GM12872 (cell line): Measurements from ENCODE around the gene CAMTA1.

Experiments
- CTCF ChIP-seq: IDR thresholded peaks from 3 replicates; pipeline ENCODE4 v1.5.1; 2011; ENCODE audit warnings: low read depth, mild to moderate bottlenecking, low read length, moderate library complexity; ENCODE audit not compliant: insufficient read depth

Gene CAMTA1

DNA sequence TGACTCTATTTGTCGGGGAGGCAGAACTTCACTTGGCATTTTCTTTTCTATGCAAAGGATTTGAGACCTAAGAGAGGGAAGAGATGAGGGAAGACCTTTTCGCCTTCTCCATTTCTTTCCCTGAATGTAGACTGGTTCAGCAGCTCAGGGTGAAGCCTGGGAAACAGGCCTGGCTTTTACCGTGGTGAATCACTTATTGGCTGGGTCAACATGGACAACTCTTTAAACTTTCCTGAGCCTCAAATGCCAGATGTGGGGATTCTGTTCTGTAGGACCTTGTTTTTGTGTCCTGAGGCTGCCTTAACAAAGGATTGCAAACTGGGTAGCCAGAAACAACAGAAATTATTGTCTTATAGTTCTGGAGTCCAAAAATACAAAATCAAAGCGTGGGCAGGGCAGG is 530.1 kb downstream of the CAMTA1 start:
- TF ChIP-seq CTCF, result no peak

DNA sequence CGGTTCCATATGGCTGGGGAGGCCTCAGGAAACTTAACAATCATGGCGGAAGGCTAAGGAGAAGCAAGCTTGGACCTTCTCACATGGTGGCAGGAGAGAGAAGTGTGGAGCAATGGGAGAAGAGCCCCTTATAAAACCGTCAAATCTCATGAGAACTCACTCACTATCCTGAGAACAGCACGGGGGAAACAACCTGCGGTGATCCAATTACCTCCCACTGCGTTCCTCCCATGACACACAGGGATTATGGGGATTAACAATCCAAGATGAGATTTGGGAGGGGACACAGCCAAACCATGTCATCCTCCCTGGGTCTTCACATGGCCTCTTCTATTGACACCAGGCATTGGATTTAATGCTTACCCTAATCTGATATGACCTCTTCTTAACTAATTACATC is 530.7 kb downstream of the CAMTA1 start:
- TF ChIP-seq CTCF, result no peak

DNA sequence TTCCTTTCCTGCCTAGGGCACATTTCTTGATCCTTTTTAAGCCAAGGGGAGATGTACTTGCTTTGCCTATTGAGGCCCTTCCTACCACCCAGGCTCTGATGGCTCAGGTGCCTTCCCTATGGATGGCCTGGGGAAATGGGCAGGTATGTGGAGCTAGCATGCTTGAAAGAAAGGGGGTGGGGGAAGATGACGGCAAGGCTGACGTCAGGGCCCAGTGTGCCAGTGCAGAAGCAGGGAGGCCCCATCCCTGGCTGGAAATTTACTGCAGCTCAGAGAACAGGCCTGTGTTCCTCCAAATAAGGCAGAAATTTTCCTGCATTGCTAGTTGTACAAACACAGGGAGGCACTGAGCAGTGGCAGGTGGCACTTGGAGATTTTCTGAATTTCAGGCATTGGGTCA is 532.6 kb downstream of the CAMTA1 start:
- TF ChIP-seq CTCF, result no peak

DNA sequence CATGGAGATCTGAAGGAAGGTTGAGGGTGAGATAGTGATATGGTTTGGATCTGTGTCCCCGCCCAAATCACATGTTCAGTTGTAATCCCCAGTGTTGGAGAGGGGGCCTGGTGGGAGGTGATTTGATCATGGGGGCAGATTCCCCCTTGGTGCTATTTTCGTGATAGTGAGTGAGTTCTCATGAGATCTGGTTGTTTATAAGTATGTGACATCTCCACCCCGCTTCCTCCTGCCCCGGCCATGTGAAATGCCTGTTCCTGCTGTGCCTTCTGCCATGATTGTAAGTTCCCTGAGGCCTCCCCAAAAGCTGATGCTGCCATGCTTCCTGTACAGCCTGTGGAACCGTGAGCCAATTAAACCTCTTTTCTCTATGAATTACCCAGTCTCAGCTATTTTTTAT is 533.9 kb downstream of the CAMTA1 start:
- no peak for TF ChIP-seq CTCF

- no peak for TF ChIP-seq CTCF
Observed at GRCh38 chr1:7320661-7321060, 535.4 kb downstream of the CAMTA1 start.

- TF ChIP-seq CTCF, result no peak
Observed at GRCh38 chr1:7322283-7322785, 537.1 kb downstream of the CAMTA1 start.

DNA sequence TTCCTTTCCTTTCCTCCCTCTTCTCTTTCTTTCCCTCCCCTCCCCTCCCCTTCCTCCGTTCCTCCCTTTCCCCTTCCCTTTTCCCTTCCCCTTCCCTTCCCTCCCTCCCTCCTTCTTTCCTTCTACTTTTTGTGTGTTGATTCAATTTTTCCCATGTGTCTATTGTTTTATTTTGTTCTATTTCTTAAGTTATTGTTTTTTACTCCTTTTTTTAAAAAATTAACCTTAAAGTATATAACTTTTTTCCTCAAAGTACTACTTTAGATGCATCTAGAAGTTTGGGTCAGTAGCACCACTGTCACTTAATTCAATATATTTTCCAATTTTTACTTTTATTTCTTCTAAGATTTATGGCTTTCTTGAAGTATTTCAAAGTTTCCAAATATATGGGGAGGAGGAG is 537.7 kb downstream of the CAMTA1 start:
- no peak for TF ChIP-seq CTCF

DNA sequence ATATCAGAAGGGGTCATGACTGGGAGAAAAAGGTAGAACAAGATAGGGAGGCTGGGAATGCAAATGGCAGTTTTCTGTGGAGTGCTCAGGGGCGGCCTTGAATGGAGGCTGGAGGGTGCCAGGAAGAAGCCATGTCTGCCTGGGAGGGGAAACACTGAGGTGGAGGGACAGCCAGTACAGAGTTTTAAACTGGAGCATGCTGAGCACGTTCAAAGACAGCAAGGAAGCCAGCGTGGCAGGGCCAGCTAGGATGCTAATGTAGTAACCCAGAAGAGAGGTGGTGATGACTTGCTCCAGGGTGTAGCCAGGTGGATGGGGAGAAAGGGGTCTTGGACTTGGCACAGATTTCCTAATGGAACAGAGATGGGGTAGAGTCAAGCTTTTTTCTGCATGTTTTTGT is 540.0 kb downstream of the CAMTA1 start:
- TF ChIP-seq CTCF, result no peak
